Gastroesophageal sphincter (tissue), 3 donors: Measurements from ENCODE around the gene CDK5.

Experiments
- CTCF ChIP-seq, 4 experiments: fragments of 200-600 bp in 2 of 4; fragments of 450-650 bp in 2 of 4; sonication (generic) in 1 of 4; IDR thresholded peaks; one replicate each; pipeline ENCODE4 v1.5.1; 2017 to 2019; ENCODE audit warnings: antibody characterized with exemption in 4 of 4, mild to moderate bottlenecking in 2 of 4, moderate library complexity in 2 of 4
- POLR2A ChIP-seq, 2 donors: fragments of 450-650 bp; IDR thresholded peaks; one replicate each; pipeline ENCODE4 v1.6.1; 2017; ENCODE audit warnings: antibody characterized with exemption in 2 of 2, mild to moderate bottlenecking in 2 of 2, moderate library complexity in 1 of 2

DNA sequence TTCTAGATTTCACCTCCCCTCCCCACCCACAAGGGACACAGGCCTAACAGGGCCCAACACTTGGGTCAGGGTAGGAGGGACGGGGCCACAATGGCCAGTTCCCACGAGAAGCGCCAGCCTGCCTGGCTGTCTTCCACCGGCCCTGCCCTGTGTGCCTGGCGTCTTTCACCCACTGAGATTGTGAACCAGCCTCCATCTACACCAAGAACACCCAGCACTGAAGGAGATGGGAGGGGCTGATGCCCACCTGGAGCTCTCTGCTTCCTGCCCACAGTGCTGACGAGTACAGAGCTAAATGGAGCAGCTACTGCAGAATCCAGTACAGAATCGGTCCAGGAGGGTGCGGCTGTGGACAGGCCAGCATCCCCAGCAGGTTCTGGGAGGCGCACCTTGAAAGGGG, 11.7 kb downstream of the CDK5 start:
- TF ChIP-seq CTCF (IDR thresholded peaks at IDR 0.05) (no peak), POLR2A (IDR thresholded peaks at IDR 0.05) (no peak)
